Measurements from ENCODE around the gene PDZK1IP1.
"Not testable (repeated sequence)": the region's sequence is repeated elsewhere in the genome, so short reads cannot be mapped to it uniquely, and the experiment has no call there.

The PDZK1IP1 gene

DNA sequence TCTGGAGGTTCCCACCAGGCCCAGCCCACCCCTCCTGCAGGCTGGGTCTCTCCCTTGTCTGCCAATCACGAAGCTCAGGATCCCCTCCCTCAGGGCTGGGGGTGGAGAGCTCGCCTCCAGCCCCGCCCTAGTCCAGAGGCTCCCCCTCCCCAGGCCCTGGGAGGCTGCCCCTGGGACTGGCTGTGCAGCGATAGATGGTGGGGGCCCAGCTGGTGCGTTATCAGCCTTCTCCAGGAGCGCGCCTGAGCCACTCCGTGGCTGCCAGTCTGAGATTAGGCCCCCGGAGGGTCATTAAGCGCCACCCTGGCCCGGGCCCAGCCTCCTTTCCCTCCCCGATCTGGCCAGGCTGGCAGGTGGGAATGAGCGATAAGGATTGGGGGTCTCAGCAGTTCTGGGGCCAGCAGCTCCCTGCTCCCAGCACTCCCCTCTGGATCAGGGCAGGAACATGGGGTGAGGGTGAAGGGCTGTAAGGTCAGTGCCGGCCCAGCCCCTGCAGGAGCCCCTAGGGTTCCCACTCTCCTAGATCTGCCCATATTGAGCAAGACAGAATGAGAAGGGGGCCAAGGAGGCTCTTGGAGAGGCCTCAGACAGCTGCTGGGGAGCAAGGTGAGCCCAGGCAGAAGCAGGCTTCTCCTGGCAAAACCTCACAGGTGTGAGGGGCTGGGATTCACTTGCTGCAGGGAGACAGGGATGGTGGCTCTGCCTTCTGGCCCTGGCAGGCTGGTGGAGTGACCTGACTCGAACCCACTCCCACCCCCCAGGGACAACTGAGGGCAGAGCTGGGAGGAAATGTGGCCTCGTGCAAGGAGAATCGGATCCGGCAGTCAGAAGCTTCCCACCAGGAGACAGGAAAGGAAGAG, 8.5 kb downstream of the PDZK1IP1 start:
- DNase-seq (ENCODE audit: low read depth in 3 of 3): no peak

DNA sequence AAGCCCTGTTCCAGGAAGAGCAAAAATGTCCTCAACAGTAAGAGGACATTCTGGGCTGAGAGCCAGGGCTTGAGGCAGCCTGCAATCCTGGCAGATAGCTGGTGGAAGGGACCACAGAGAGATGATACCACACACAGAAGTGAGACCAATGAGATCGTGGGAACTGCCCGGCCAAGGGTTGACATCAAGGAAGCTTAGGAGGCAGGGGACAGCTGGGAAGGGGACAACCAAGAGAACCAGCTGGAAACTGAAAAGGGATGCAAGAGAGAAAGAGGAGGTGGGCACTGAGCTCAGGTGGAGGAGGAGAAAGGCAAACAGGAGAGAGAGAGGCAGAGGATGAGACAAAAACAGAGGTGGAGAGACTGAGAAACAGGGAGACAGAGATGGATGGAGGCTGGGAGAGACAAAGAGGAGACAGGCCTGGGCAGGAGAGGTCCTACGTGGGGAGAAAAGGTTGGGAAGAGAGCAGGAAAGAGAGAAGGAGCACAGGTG, 9.2 kb downstream of the PDZK1IP1 start:
- no peak for DNase-seq (ENCODE audit: low read depth in 3 of 3)

GRCh38 chr1:47179988-47180563, 9.8 kb downstream of the PDZK1IP1 start:
- DNase-seq (ENCODE audit: low read depth in 3 of 3): no peak

DNA sequence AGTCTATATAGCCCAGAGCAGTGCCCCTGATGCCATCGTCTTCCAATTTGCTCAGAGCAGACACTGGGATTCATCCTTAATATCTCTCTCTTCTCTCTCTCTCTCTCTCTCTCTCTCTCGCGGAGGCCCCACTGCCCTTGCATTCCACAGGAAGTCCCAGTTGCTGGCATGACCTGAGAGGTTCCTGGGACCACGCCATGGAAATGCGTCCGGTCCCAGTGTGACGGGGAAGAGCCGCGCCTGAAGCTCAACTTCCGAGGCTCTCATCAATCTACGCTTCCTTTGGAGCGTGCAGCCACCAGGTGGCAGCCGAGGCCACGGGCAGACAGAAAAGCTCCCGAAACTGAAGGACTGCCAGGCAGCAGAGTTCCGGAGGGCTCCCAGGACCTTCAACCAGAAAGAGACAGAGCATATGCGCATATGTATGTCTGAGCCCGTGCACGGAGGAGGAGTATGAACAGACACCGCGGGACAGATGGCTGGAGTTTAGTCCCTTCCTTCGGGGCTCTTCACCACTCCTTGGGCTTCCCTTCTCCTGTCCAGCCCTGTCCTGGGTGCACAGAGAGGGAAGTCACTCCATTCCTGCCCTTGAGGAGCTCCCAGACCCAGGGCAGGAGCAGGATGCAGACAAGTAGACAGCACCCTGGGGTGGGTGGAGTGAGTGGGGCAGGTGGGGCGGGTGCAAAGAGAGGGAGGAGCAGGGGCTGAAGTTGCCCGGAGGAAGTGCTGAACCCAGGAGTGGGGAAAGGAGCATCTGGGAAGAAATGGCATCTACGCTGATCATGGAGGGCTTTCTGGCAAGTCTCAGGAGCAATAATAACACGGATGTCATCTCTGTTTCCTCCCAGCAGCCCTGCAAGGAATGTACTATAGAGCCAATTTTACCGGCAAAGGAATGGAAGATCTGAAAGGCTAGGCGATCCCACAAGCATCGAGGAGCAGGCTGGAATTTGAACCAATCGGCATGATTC, 10.5 kb downstream of the PDZK1IP1 start:
- DNase-seq (ENCODE audit: low read depth in 3 of 3): peak; percentile 41 to 52 (median 42)

GRCh38 chr1:47178654-47179016, 11.2 kb downstream of the PDZK1IP1 start:
- DNase-seq (ENCODE audit: low read depth in 3 of 3): no peak

DNA sequence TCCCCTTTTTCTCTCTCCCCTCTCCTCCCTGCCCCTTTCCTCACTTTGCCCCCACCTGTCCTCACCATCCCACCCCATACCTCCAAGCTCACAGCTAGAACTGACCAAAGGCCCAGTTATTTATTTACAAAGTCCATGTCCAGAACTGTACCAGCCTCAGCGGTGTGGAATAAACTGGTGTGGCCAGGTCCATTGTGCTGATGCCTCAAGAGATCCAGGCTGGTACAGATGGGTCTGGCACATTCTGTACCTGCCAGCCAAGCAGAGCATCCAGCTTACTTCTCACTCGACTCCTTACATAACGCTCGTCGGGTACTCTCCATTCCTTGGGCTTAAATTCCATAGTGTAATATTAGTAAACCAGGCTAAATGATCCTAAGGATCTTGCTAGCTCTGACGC, 11.8 kb downstream of the PDZK1IP1 start:
- no peak for DNase-seq (ENCODE audit: low read depth in 3 of 3)

DNA sequence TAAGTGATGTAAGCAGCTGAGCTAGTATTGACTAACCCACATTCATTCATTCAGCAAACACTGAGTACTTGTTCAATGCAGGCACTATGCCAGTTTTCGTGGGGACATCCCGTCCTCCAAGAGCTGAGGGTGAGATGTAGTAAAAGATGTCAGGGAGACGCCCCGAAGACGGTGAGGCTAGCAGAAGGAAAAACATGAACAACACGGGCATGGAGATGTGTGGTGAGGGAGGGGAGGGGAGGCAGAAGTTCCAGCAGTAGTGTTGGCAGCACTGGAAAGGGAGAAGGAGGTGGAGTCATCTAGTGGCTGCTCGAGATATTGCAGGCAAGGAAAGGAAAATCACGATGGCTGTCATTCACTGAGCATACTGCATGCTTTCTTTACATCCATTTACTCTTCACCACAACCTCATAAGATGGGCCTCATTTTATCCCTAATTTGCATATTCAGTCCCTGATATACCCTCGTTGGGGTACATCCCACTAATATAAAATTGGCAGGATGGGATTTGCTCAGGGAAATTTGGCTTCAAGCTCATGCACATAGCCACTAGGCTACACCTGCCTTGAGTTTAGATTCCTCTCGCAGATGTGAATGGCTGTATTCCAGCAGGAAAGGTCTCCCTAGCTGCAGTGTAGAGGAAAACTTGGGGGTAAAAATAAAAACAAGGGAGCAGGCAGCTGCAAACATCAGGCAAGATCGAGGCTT, 14.5 kb downstream of the PDZK1IP1 start:
- DNase-seq (ENCODE audit: low read depth in 3 of 3): no peak

DNA sequence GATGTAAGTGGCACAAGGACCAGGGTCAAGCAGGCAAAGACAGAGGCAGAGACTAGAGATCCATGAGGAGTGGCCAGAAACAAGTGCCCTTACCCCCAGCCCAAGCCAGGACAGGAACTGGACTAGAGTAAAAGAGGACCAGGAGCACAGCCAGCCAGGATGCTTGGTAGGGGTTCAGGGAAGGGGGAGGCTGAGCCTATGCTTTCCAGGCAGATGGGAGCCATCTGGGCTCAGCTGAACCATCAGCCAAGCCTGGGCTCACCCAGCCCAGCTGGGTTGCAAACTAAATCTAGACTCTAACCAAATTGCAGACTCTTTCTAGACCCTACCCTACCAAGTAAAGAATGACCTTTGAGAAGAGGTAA, 15.2 kb downstream of the PDZK1IP1 start:
- no peak for DNase-seq (ENCODE audit: low read depth in 3 of 3)

DNA sequence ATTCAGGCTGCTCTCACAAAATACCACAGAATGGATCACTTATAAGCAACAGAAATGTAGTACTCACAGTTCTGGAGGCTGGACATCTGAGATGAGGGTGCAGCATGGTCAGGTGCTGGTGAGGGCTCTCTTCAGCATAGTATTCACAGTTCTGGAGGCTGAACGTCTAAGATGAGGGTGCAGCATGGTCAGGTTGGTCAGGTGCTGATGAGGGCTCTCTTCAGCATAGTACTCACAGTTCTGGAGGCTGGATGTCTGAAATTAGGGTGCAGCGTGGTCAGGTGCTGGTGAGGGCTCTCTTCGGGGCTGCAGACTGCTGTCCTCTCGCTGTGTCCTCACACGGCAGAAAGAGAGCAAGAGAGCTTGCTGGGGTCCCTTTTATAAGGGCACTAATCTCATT, 17.1 kb downstream of the PDZK1IP1 start:
- DNase-seq (ENCODE audit: low read depth in 3 of 3): no peak

- no peak for DNase-seq (ENCODE audit: low read depth in 3 of 3)
Measured at GRCh38 chr1:47164552-47164951, 25.3 kb downstream of the PDZK1IP1 start.

- no peak for DNase-seq (ENCODE audit: low read depth in 3 of 3)
Measured at GRCh38 chr1:47161298-47162040, 28.4 kb downstream of the PDZK1IP1 start.

GRCh38 chr1:47160716-47161115, 29.1 kb downstream of the PDZK1IP1 start:
- DNase-seq (ENCODE audit: low read depth in 3 of 3): no peak

DNA sequence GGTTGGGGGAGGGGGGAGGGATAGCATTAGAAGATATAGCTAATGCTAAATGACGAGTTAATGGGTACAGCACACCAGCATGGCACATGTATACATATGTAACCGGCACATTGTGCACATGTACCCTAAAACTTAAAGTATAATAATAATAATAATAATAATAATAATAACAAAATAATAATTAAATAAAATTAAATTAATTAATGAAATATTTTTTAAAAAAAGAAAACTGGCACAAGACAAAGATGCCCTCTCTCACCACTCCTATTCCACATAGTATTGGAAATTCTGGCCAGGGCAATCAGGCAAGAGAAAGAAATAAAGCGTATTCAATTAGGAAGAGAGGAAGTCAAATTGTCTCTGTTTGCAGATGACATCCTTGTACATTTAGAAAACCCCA, 31.9 kb downstream of the PDZK1IP1 start:
- not testable (repeated sequence) for DNase-seq (ENCODE audit: low read depth in 3 of 3)

DNA sequence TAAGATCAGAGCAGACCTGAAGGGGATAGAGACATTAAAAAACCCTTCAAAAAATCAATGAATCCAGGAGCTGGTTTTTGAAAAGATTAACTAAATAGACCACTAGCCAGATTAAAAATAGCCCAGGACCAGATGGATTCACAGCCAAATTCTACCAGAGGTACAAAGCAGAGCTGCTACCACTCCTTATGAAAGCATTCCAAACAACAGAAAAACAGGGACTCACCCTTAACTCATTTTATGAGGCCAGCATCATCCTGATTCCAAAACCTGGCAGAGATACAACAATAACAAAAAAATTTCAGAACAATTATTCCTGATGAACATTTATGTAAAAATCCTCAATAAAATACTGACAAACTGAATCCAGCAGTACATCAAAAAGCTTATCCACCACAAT, 33.4 kb downstream of the PDZK1IP1 start:
- DNase-seq (ENCODE audit: low read depth in 3 of 3): not testable (repeated sequence)

DNA sequence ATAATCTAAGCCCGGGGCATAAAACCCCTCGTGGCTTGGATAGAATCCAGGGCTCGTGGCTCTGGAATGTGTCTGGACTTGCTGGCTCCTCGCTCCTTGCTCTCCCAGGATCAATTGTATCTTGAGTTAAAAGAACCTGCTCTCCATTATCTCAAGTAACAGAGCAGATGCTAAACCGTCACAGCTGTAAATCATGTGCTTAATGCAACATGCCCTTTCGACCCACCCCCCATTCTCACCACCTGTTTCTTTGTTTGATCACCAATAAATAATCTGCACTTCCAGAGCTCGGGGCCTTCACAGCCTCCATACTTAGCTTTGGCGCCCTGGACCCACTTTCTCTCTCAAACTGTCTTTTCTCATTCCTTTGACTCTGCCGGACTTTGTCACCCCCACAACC, 40.7 kb downstream of the PDZK1IP1 start:
- DNase-seq (ENCODE audit: low read depth in 3 of 3): not testable (repeated sequence)

- DNase-seq (ENCODE audit: low read depth in 3 of 3): no peak
Measured at GRCh38 chr1:47147047-47147785, 42.6 kb downstream of the PDZK1IP1 start.

GRCh38 chr1:47146495-47146894, 43.3 kb downstream of the PDZK1IP1 start:
- DNase-seq (ENCODE audit: low read depth in 3 of 3): not testable (repeated sequence)

DNA sequence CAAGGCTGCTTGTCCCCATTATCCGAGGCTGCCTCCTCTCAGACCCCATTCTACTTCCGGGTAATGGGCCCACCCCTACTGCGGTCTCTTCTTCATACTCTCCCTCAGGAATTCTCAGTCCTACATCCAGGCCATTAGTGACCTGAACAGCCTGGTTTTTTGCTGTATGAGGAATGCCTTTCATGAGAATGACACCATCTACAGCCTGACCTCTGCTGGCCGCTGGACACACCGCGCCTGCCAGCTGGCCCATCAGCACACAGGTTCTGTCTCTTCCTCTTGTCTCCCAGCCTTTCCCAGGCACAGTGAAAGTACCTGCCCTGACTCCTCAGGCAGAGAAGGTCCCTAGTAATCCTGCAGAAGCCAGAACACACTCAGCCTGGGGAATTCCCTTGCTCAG, 46.2 kb downstream of the PDZK1IP1 start:
- not testable (repeated sequence) for DNase-seq (ENCODE audit: low read depth in 3 of 3)

DNA sequence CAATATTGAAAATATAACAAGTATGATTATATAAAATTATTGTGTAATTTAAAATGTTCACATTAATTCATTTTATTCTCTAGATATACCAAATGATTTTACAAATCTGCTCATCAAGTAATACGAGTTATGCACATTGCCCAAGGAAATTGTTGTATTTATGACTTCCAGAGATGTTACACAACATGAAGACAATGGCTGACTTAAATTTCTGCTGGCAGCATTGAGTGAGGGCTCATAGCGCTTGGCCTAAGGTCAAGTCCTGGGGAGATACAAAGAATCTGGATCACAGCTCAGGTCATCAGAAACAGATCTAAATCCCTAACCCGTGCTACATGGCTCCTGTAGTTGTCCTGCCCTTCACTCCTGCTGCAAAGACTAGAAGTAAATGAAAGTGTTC, 49.5 kb downstream of the PDZK1IP1 start:
- DNase-seq (ENCODE audit: low read depth in 3 of 3): not testable (repeated sequence)
